NB4 (cell line): Measurements from ENCODE around the gene SLC39A12.
A peak's percentile ranks its signal among the peaks of the same experiment; 100 is the strongest.

Source experiments
- DNase-seq: peaks from one replicate; pipeline ENCODE4 v3.0.0; 2010; ENCODE audit warnings: low read depth
- H3K4me3 ChIP-seq: one replicate; pipeline ENCODE4 v1.5.1; 2011; ENCODE audit warnings: mild to moderate bottlenecking, low read depth, low read length, moderate library complexity
- MYC ChIP-seq: IDR thresholded peaks from 2 replicates; pipeline ENCODE4 v1.6.1; 2011; ENCODE audit warnings: low read depth, low read length
- POLR2A ChIP-seq: IDR thresholded peaks from 2 replicates; pipeline ENCODE4 v1.6.1; 2011; ENCODE audit warnings: mild to moderate bottlenecking; ENCODE audit not compliant: insufficient read length; ENCODE audit errors: extremely low read depth
- TF ChIP-seq, protein P1 (sequence below): IDR thresholded peaks from 2 replicates; pipeline ENCODE4 v1.6.1; 2011; ENCODE audit warnings: low read depth, low read length
- TF ChIP-seq, protein P2 (sequence below): IDR thresholded peaks from one replicate; pipeline ENCODE4 v1.5.1; 2012; ENCODE audit warnings: low read depth, low read length

Gene SLC39A12

DNA sequence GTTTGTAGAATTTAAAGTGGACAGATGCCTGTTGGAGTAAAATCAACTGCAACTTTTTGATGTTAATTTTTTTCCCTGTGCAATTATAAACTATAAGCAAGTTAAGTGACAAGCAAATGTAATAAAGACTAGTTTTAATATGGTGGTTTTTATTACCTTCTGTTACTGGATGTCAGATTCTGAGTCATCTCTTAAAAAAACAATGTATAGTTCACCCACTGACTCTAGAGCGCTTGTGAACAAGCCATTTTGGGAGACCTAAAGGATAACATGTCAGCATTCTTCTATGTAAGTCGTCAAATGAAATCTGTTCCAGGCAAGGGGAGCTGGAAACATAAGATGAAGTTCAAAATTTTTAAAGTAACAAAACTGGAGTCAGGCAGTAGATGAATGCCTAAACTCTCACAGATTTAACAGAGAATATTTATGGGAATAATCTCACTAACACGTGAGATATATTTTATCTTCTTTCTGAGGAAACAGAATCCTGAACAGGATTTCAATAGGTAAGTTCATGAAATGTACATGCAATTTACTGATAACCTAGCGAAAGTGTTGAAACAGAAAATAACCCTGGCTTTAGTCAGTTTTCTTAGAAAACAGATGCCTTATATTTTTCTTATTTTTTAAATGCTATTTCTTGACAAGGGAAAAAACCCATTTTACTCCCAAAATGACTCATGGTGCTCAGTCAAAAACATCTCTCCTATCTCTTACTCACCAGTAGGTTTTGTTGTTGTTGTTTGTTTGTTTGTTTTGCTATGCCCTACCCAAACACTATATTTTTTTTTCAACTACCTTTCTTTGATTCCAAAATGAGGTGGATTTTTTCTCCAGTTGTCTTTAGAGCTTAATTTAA, 91.7 kb downstream of the SLC39A12 start:
- no peak overlapping the region for H3K4me3 ChIP-seq
- DNase-seq: no peak
- TF ChIP-seq, protein P1, sequence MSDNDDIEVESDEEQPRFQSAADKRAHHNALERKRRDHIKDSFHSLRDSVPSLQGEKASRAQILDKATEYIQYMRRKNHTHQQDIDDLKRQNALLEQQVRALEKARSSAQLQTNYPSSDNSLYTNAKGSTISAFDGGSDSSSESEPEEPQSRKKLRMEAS: no peak
- TF ChIP-seq, protein P2, sequence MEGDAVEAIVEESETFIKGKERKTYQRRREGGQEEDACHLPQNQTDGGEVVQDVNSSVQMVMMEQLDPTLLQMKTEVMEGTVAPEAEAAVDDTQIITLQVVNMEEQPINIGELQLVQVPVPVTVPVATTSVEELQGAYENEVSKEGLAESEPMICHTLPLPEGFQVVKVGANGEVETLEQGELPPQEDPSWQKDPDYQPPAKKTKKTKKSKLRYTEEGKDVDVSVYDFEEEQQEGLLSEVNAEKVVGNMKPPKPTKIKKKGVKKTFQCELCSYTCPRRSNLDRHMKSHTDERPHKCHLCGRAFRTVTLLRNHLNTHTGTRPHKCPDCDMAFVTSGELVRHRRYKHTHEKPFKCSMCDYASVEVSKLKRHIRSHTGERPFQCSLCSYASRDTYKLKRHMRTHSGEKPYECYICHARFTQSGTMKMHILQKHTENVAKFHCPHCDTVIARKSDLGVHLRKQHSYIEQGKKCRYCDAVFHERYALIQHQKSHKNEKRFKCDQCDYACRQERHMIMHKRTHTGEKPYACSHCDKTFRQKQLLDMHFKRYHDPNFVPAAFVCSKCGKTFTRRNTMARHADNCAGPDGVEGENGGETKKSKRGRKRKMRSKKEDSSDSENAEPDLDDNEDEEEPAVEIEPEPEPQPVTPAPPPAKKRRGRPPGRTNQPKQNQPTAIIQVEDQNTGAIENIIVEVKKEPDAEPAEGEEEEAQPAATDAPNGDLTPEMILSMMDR: no peak

- no peak for TF ChIP-seq MYC
- TF ChIP-seq POLR2A: no peak
- TF ChIP-seq, protein P2: no peak
- TF ChIP-seq, protein P1: no peak
- DNase-seq: peak; percentile 48
- no peak overlapping the region for H3K4me3 ChIP-seq
Measured at GRCh38 chr10:18044976-18045720, 93.4 kb downstream of the SLC39A12 start.

DNA sequence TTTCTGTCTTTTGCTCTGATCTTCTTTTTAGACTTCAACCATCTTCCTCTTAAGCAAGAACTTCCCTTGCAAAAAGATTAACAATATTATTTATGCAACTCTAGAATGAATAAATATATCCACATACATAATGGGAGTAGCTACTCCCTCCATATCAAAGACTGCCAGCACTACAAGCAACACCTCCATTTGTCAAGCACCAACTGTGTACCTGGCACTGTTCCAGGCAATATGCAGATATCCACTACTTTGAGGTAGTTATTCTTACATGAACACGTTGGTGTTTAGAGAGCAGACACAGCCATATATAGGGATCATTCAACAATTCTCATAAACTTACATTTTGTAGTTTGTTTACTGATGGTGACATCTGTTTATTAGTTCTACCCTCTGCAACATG, 104.9 kb downstream of the SLC39A12 start:
- TF ChIP-seq MYC: no peak
- no peak for TF ChIP-seq POLR2A
- TF ChIP-seq, protein P2: no peak

DNA sequence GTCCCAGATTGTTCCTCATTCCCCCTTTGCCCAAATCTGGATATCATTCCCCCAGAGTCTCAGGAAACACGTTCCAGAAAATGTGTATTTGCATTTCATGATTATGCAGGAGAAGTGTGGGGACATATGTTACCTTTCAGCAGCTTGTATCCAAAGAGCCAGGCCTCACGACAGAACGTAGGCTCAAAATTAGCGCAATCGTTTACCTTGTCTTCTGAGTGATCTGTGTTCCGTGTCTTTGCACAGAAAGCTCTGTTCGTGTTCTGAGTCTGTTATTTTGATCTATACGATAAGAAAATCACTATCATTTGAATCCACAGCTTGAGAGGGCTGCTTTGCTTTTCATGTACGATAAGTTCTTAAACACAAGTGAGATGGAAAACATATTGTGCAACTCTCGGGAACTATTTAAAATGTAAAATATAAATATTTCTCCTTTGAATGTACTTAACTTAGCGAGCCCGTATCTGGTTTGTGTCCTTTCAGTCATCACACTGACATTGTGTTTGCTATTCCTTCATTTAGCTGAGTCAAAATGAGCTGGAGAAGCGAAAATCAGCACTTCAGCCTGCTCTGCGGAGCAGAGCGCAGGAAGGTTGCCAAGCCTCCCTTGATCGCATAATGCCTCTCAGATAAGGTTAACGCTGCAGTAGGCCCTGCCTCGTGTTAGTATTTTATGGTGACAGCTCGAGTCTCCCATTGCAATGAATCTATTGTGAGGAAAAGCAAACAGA, 108.3 kb downstream of the SLC39A12 start:
- no peak for TF ChIP-seq MYC
- TF ChIP-seq, protein P2: no peak
- TF ChIP-seq, protein P1: no peak
- TF ChIP-seq POLR2A: no peak
- H3K4me3 ChIP-seq: no peak overlapping the region
- DNase-seq: no peak

More for the DNA sequence above, 104.9 kb downstream of the SLC39A12 start:
- H3K4me3 ChIP-seq: no peak overlapping the region
- DNase-seq: no peak

DNA sequence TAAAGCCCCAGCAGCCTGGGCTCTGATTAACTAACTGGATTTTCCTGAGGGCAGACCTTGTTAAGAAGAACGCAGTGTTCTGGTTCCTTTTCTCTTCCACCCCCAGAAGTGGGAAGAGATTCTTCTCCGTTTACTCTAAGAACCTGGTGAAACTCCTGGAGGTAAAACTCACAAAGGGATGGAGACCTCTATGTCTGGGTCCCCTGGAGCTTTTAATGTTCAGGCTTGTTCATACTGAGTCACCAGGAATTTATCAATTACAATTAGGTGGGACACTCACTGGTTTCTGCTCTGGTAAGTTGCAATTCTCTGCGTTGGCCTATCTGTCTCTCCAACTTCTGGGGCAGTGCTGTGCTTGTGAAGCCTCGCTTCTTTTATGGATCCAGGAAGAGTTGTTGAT, 115.2 kb downstream of the SLC39A12 start:
- DNase-seq: no peak
- no peak overlapping the region for H3K4me3 ChIP-seq
- TF ChIP-seq MYC (no peak), POLR2A (no peak)
- TF ChIP-seq, protein P2: no peak
- TF ChIP-seq, protein P1: no peak
